Right lobe of liver (tissue), 6 donors: ENCODE data around the gene VGF. TPM values are rescaled to one million over a fixed set of nuclear protein-coding genes. Genes with fewer than 3 reads are reported as not detected.

ENCODE experiments used
- ATAC-seq, 4 donors: fragments of 200-7000 bp; cut with Tn5 transposase; one replicate each; pipeline ENCODE4 v1.9.1; 2020; ENCODE audit warnings: mild to moderate bottlenecking in 4 of 4, moderate library complexity in 4 of 4
- DNase-seq, 3 donors: peaks; one replicate each; pipeline ENCODE4 v3.0.0-alpha.2; 2020
- H3K27ac ChIP-seq, 3 donors: fragments of 200-600 bp; one replicate each; pipeline ENCODE4 v1.8.0; 2022
- H3K27me3 ChIP-seq, 2 donors: fragments of 200-600 bp; one replicate each; pipeline ENCODE4 v1.8.0; 2022
- H3K36me3 ChIP-seq, 4 donors: fragments of 200-600 bp; sonication (generic) in 1 of 4; one replicate each; pipeline versions ENCODE4 v1.5.1 to v1.8.0; 2017 to 2022; ENCODE audit warnings: control low read depth in 1 of 4
- H3K4me1 ChIP-seq, 4 donors: fragments of 200-600 bp; sonication (generic) in 1 of 4; one replicate each; pipeline versions ENCODE4 v1.5.1 to v1.8.0; 2017 to 2022; ENCODE audit warnings: control low read depth in 1 of 4
- H3K4me3 ChIP-seq, 3 donors: fragments of 200-600 bp; one replicate each; pipeline ENCODE4 v1.8.0; 2022
- H3K9me3 ChIP-seq, 4 donors: fragments of 200-600 bp; sonication (generic) in 1 of 4; one replicate each; pipeline versions ENCODE4 v1.5.1 to v1.8.0; 2017 to 2022; ENCODE audit warnings: control low read depth in 1 of 4
- CTCF ChIP-seq, 4 donors: fragments of 200-600 bp in 3 of 4; fragments of 450-650 bp in 1 of 4; IDR thresholded peaks; one replicate each; pipeline versions ENCODE4 v1.5.1 to v1.8.0; 2016 to 2022; ENCODE audit warnings: antibody characterized with exemption in 4 of 4, mild to moderate bottlenecking in 2 of 4
- POLR2A ChIP-seq: fragments of 450-650 bp; IDR thresholded peaks from one replicate; pipeline ENCODE4 v1.6.1; 2017; ENCODE audit warnings: antibody characterized with exemption, mild to moderate bottlenecking
- WGBS: methylation state at CpG from one replicate; pipeline ENCODE4 v1.1.6; 2018; ENCODE audit warnings: low coverage, low lambda C conversion rate; ENCODE audit not compliant: insufficient coverage; ENCODE audit errors: missing lambda C conversion rate; 5-methylcytosine and 5-hydroxymethylcytosine counted together
- intact Hi-C, 2 donors: fragments of 100-400 bp; cut with DNase I; formaldehyde crosslinking; loops; one replicate each; pipeline versions ENCODE4 v1.11.2 to v1.14.1; 2022
- total RNA-seq, 6 experiments: library from RNA; depleted of rRNA in 2 of 6; stranded (reverse); fragments of >200 nt in 2 of 6; fragmentation: NEBNext Ultra II Directional in 3 of 6; extraction: Animal tissue kit (Norgen Biotek cat#: 25700) in 3 of 6; gene quantifications; one replicate each; pipeline versions ENCODE4 v1.1.0 to v1.2.4, GENCODE V29; 2016 to 2023
- donor health status: DM: no; HTN: yes; CAD: no.
- donor health status: DM: no; HTN: no; CAD: no.
- donor health status: DM: no; HTN: no; CAD: no.
- donor health status: DM: no; HTN: yes; CAD: no.
- donor health status: DM: no; HTN: yes; CAD: no.

The VGF gene
- total RNA-seq, 6 experiments from 2014 or later, result not detected

DNA sequence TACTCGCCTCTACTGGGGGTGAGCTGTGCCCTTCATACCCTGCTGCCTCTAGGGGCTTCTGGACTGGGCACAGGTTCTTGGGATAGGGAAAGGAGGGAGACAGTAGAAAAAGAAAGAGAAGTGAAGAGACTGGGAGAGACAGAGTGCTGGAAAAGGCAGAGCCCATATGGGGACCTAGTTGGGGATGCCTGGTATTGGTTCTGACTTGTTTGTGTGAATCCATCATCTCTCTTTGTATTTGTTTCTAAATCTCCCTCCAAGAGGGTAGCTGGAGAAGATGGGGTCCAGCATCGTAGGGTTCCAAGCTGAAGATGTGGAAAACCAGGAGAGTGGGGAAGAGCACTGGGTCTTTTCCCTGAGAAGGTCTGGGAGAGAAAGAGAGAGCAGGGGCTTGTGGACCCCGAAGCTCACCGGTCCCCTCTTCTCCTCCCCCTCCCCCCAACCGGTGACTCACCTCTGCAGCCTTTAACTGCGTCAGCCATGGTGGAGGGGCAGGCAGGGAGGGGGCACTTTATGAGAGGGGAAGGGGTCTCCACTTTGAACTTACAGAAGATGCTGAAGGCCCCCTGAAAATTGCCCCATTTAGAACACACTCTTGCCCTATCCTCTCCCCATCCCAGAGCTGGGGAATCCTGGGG lies 3.2 kb upstream of the VGF start:
- DNase-seq (no peak), ATAC-seq (no peak)
- intact Hi-C loops, result loop anchor here in 1 of 2 donors (10.0 kb wide), 1 partner anchor 116 kb away; no protein-coding TSS in a partner anchor
- 3% methylated on average over 5 of the region's 6 CpGs for WGBS
- Histone ChIP-seq H3K9me3 (no peaks in the 10 kb centered on the region), H3K27ac (no peak overlapping the region), H3K4me1 (peaks cover 0 to 26% (median 0%) of the 10 kb centered on the region in 4 donors), H3K4me3 (no peak overlapping the region), H3K36me3 (no peaks in the 10 kb centered on the region), H3K27me3 (peaks cover 5 to 36% of the 10 kb centered on the region in 2 donors)
- TF ChIP-seq CTCF (IDR thresholded peaks at IDR 0.05), result no peak
- TF ChIP-seq POLR2A, result no peak

DNA sequence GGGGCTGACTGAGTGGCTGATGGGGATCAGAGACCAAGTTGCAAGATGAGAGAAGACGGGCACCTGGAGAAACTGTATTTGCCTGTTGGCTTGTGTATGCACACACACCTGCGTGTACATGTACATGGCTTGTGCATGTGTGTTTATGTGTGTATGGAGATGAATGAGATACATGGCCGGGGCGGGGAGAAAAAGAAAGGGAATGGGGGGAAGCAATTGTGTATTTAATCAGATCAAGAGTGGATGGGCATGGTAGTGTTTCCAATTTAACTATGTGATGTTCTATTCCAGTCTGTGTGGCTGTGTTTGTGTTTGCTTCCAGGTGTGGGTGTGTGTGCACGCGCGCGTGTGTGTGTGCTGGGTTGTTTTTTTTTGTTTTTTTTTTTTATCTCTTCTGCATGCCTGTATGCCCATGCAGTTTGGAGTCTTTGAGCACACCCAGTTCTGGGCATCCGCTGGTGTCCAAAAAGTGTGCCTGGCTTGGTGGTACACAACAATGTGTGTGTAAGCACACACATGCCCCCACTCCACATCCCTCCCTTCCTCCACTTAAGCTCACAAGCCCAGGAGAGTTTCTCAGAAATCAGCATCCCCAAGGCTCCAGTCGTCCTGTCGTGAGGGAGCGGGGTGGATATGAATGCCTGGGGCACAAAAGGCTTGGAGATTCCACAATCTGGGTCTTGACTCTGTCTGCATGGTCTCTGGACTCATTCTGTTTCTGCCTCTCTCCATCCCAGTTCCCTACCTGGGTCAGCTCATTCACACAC lies 2.5 kb upstream of the VGF start:
- TF ChIP-seq POLR2A, result no peak
- no peak for TF ChIP-seq CTCF (IDR thresholded peaks at IDR 0.05)
- ATAC-seq, result no peak
- no peak overlapping the region for H3K27ac ChIP-seq
- H3K4me1 ChIP-seq, result peaks cover 0 to 24% (median 0%) of the 10 kb centered on the region in 4 donors
- H3K9me3 ChIP-seq, result no peaks in the 10 kb centered on the region
- WGBS, result 4% methylated on average over 12 of the region's 12 CpGs
- H3K36me3 ChIP-seq, result no peaks in the 10 kb centered on the region
- peaks cover 0 to 29% of the 10 kb centered on the region in 2 donors for H3K27me3 ChIP-seq
- no peak overlapping the region for H3K4me3 ChIP-seq
- intact Hi-C loops, result loop anchor here in 1 of 2 donors (10.0 kb wide), 1 partner anchor 117 kb away; no protein-coding TSS in a partner anchor
- DNase-seq, result no peak

DNA sequence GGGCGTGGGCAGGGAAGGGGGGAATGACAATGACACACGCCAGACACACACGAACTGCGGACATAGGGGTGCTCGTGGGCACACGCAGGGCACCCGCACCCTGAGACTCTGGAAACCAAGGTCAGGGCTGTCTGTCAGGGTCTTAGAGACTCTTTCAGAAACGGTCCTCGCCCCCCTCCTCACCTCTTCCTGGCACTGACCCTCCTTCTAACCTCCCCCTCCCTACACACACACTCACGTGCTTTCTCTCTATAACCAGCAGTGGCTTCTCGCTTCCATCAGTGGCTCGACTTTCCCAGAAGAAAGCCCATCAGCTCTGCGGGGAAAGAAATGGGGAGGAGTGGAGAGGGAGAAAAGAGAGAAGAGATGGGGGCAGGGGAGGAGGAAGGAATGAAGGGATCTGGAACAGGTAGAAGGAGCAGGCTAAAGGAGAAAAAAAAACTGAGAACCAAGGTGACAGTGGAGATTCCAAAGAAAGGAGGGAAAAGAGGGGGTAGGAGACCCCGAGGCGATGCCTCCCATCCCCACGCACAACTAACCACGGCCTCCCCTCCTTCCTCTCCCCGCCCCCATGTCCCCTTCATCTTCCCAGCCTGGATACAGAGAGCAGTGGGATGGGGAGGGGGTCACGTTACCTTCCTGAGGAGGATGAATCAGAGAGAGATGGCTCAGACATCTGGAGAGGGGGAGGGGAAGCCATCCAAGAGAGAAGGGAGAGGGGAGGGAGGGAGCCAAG lies 1.7 kb upstream of the VGF start:
- H3K4me1 ChIP-seq, result peaks cover 0 to 23% (median 0%) of the 10 kb centered on the region in 4 donors
- no peak overlapping the region for H3K27ac ChIP-seq
- no peaks in the 10 kb centered on the region for H3K36me3 ChIP-seq
- no peak overlapping the region for H3K4me3 ChIP-seq
- TF ChIP-seq CTCF (IDR thresholded peaks at IDR 0.05) (no peak), POLR2A (no peak)
- DNase-seq (no peak), ATAC-seq (no peak)
- H3K27me3 ChIP-seq, result peaks cover 0 to 28% of the 10 kb centered on the region in 2 donors
- intact Hi-C loops, result loop anchor here in 1 of 2 donors (10.0 kb wide), 1 partner anchor 118 kb away; no protein-coding TSS in a partner anchor
- under 1% methylated on average over 17 of the region's 19 CpGs for WGBS
- no peaks in the 10 kb centered on the region for H3K9me3 ChIP-seq

GRCh38 chr7:101166648-101166908 lies 1.2 kb upstream of the VGF start:
- intact Hi-C loops, result loop anchor here in 1 of 2 donors (10.0 kb wide), 1 partner anchor 118 kb away; no protein-coding TSS in a partner anchor
- Histone ChIP-seq H3K27ac (no peak overlapping the region), H3K9me3 (no peaks in the 10 kb centered on the region), H3K4me3 (no peak overlapping the region), H3K27me3 (peaks cover 0 to 23% of the 10 kb centered on the region in 2 donors), H3K36me3 (no peaks in the 10 kb centered on the region), H3K4me1 (peaks cover 0 to 20% (median 0%) of the 10 kb centered on the region in 4 donors)
- DNase-seq (no peak), ATAC-seq (no peak)
- no peak for TF ChIP-seq POLR2A
- no peak for TF ChIP-seq CTCF (IDR thresholded peaks at IDR 0.05)
- WGBS, result 1% methylated on average over 9 of the region's 11 CpGs
